MCF 10A (cell line): ENCODE data around the gene DDT. TPM values are rescaled to one million over a fixed set of nuclear protein-coding genes. Genes with fewer than 3 reads are reported as not detected.

ENCODE experiments used
- BruUV-seq: library from RNA; stranded (reverse); fragments of 400-500 nt; replicated peaks from 2 replicates; lab custom pipeline; 2021; lab: Mats Ljungman, UMichigan
- CTCF ChIA-PET: fragments of 300-600 bp; sonication (Branson Sonifier 250); formaldehyde crosslinking; extraction: SDS; loops from one replicate; lab custom pipeline; 2021; ENCODE audit warnings: antibody characterized with exemption, inconsistent platforms; lab: Yijun Ruan, JAX
- POLR2A ChIA-PET: fragments of 300-600, 350-650 bp; sonication (Branson Sonifier 250); formaldehyde crosslinking; extraction: SDS; loops from one replicate; lab custom pipeline; 2020; ENCODE audit warnings: antibody characterized with exemption, inconsistent platforms; lab: Yijun Ruan, JAX
- DNase-seq: peaks from one replicate; pipeline ENCODE4 v3.0.0-alpha.2; 2018; ENCODE audit not compliant: unreplicated experiment
- H3K27ac Mint-ChIP-seq: one replicate; pipeline ENCODE4 v1.8.0; 2022; ENCODE audit warnings: mild to moderate bottlenecking, low read depth, mixed read lengths; ENCODE audit not compliant: unreplicated experiment
- H3K27me3 Mint-ChIP-seq: one replicate; pipeline ENCODE4 v1.8.0; 2022; ENCODE audit warnings: mixed read lengths; ENCODE audit not compliant: insufficient read depth, unreplicated experiment
- H3K36me3 Mint-ChIP-seq: one replicate; pipeline ENCODE4 v1.8.0; 2022; ENCODE audit warnings: mild to moderate bottlenecking, moderate library complexity, mixed read lengths; ENCODE audit not compliant: insufficient read depth, unreplicated experiment
- H3K4me1 Mint-ChIP-seq: one replicate; pipeline ENCODE4 v1.8.0; 2022; ENCODE audit warnings: mixed read lengths; ENCODE audit not compliant: insufficient read depth, unreplicated experiment
- H3K4me3 Mint-ChIP-seq: one replicate; pipeline ENCODE4 v1.8.0; 2022; ENCODE audit warnings: mild to moderate bottlenecking, moderate library complexity, mixed read lengths; ENCODE audit not compliant: unreplicated experiment
- H3K9me3 Mint-ChIP-seq: one replicate; pipeline ENCODE4 v1.8.0; 2022; ENCODE audit warnings: mixed read lengths; ENCODE audit not compliant: unreplicated experiment
- CTCF ChIP-seq: fragments of 200-600 bp; IDR thresholded peaks from one replicate; pipeline ENCODE4 v1.8.0; 2022; ENCODE audit warnings: antibody characterized with exemption, mild to moderate bottlenecking; ENCODE audit not compliant: unreplicated experiment
- intact Hi-C: fragments of 100-400 bp; cut with micrococcal nuclease; formaldehyde crosslinking; loops from 2 replicates; pipeline ENCODE4 v1.14.1; 2022
- total RNA-seq: library from RNA; stranded (reverse); gene quantifications from 2 replicates; pipeline ENCODE4 v1.2.3, GENCODE V29; 2022

Gene DDT
- total RNA-seq, 1 experiment from 2014 or later, result 155 TPM

- no peak for TF ChIP-seq CTCF
Measured at GRCh38 chr22:24011735-24012068, 37.5 kb upstream of the DDT start.

GRCh38 chr22:24010018-24010391, 35.8 kb upstream of the DDT start:
- DNase-seq, result no peak
- H3K9me3 Mint-ChIP-seq, result no peaks in the 10 kb centered on the region
- intact Hi-C loops, result no loop called here
- ChIA-PET POLR2A (interaction anchor here (0.6 to 2.1 kb wide), 5 partner anchors 14 to 357 kb away, joined by 4 to 9 read pairs (median 7); partner anchors contain the start of gene MIF), CTCF (interaction anchor here (0.7 kb wide), 1 partner anchor 47 kb away, joined by 3 read pairs; no protein-coding TSS in a partner anchor)
- peaks cover 8% of the 10 kb centered on the region for H3K4me1 Mint-ChIP-seq
- H3K27ac Mint-ChIP-seq, result no peak overlapping the region
- no peaks in the 10 kb centered on the region for H3K27me3 Mint-ChIP-seq
- no peak overlapping the region for H3K4me3 Mint-ChIP-seq
- TF ChIP-seq CTCF, result no peak
- H3K36me3 Mint-ChIP-seq, result peaks cover 15% of the 10 kb centered on the region
- no TSS peak for BruUV-seq

More at GRCh38 chr22:24011735-24012068, 37.5 kb upstream of the DDT start:
- no TSS peak for BruUV-seq
- Mint-ChIP-seq H3K9me3 (no peaks in the 10 kb centered on the region), H3K36me3 (peaks cover 18% of the 10 kb centered on the region), H3K27me3 (no peaks in the 10 kb centered on the region), H3K4me3 (peak overlapping the region; percentile 100), H3K4me1 (peaks cover 8% of the 10 kb centered on the region), H3K27ac (peak overlapping the region; percentile 99)
- intact Hi-C loops, result no loop called here
- POLR2A ChIA-PET, result interaction anchor here (0.8 to 2.1 kb wide), 7 partner anchors 14 to 543 kb away, joined by 3 to 9 read pairs (median 4); partner anchors contain the start of genes GUCD1 and SLC2A11
- CTCF ChIA-PET, result interaction anchor here (0.6 kb wide), 1 partner anchor 27 kb away, joined by 5 read pairs; no protein-coding TSS in a partner anchor
- DNase-seq, result peak; percentile 29

- Mint-ChIP-seq H3K27me3 (no peaks in the 10 kb centered on the region), H3K4me1 (peaks cover 8% of the 10 kb centered on the region), H3K9me3 (no peaks in the 10 kb centered on the region), H3K4me3 (no peak overlapping the region), H3K27ac (no peak overlapping the region), H3K36me3 (peaks cover 9% of the 10 kb centered on the region)
- DNase-seq, result no peak
- BruUV-seq, result no TSS peak
- intact Hi-C loops, result no loop called here
- POLR2A ChIA-PET, result interaction anchor here (0.6 to 2.1 kb wide), 3 partner anchors 13 to 358 kb away, joined by 4 to 9 read pairs (median 7); no protein-coding TSS in a partner anchor
- CTCF ChIA-PET, result no interaction called here
- TF ChIP-seq CTCF, result no peak
Measured at GRCh38 chr22:24009227-24010017, 35.2 kb upstream of the DDT start.

- no peak for DNase-seq
- Mint-ChIP-seq H3K4me1 (peaks cover 4% of the 10 kb centered on the region), H3K27ac (no peak overlapping the region), H3K27me3 (no peaks in the 10 kb centered on the region), H3K4me3 (no peak overlapping the region), H3K36me3 (peaks cover 6% of the 10 kb centered on the region), H3K9me3 (no peaks in the 10 kb centered on the region)
- no TSS peak for BruUV-seq
- CTCF ChIA-PET, result no interaction called here
- TF ChIP-seq CTCF, result no peak
- POLR2A ChIA-PET, result no interaction called here
- intact Hi-C loops, result no loop called here
Measured at GRCh38 chr22:24008381-24009226, 34.4 kb upstream of the DDT start.
